Measurements from ENCODE around the gene HPCAL1.
A peak's percentile ranks its signal among the peaks of the same experiment; 100 is the strongest.

HPCAL1 gene

DNA sequence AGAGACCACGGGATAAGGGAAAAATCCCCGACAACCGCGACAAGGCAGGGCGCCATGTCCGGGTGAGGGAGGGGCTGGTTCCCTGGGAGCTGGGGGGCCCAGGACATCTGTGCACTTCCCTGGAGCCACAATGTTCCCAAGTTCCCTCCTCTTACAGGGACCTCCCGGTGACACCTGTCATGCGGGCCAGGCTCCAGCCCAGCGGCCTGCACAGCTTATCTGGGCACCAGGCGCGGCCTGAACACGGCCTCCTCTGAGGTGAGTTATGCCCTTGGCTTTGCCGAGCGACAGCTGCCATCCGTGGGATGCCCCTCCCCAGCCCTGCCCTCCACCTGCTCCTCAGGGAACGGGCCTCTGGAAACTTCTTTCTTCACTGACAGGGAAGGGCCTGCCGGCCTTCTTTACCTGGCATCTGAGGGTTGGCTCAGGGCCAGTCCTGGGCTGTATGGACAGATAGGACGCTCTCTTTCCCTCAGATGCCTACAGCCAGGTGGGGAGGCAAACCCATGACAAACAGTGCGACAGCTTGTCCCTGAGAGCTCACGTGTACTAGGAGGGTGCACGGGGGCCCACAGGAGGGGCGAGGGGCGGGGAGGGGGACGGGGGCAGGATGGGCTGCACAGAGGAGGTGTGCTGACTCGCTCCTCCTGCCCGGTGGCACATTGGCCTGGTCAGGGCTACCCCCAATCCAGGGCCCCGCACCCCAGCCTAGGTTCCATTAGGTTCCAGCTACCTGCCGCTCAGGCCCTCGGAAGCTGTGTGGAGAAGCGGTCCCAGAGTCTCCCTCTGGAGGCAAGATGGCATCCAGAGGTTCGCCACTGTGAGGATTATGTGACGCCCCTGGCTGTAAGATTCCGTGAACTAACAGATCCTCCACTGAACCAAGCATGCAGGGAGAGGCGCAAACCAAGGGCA, 34.9 kb upstream of the HPCAL1 start:
- Histone ChIP-seq H3K4me2 (ENCODE audit: low read length) (no peak overlapping the region), H3K4me3 (ENCODE audit: low read length) (no peak overlapping the region), H3K79me2 (ENCODE audit: control insufficient read depth, insufficient read depth, low read length) (no peaks in the 10 kb centered on the region), H3K27ac (ENCODE audit: low read depth, low read length) (no peak overlapping the region), H4K5ac (ENCODE audit: low read length) (no peak overlapping the region), H2BK15ac (replicated peaks; ENCODE audit: low read depth) (no peak overlapping the region), H3K4me1 (ENCODE audit: control insufficient read depth, low read depth, low read length) (no peaks in the 10 kb centered on the region), H3K18ac (ENCODE audit: low read length) (no peak overlapping the region), H3K56ac (ENCODE audit: low read length) (no peak overlapping the region), H3K79me1 (ENCODE audit: low read length) (no peaks in the 10 kb centered on the region), H3K27me3 (ENCODE audit: insufficient read depth, low read length, poor library complexity) (no peaks in the 10 kb centered on the region), H2BK5ac (ENCODE audit: low read length) (no peak overlapping the region), H3K9ac (ENCODE audit: low read length) (no peak overlapping the region), H4K8ac (ENCODE audit: low read depth, low read length) (no peak overlapping the region), H3K36me3 (ENCODE audit: control insufficient read depth, insufficient read depth, low read length) (no peaks in the 10 kb centered on the region), H3K4ac (ENCODE audit: low read depth, low read length) (no peak overlapping the region), H2AK5ac (ENCODE audit: low read length) (no peak overlapping the region), H3K23ac (ENCODE audit: low read length) (no peak overlapping the region), H2BK120ac (ENCODE audit: low read depth, low read length) (no peak overlapping the region)
- WGBS (ENCODE audit: extremely low coverage, insufficient coverage, low lambda C conversion rate): no CpG with 5 or more reads among the region's 34 CpGs
- peak; percentile 54 for DNase-seq

DNA sequence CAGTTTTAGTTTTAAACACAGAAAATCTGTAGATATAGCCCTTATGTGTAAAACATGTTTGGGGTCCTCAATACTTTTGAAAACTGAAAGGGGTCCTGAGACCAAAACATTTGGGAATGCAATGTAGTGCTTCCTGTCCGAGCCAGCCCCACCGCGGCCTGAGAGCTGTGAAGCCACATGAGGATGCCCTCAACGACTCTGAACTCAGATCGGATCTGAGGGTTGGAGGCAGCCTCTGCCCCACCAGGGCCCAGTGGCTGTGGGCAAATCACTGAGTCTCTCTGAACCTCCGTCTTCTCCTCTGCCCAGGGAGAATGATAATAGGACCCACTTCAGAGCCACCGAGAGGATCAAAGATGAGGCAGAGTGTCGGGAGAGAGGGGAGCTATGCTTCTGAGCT, 33.4 kb upstream of the HPCAL1 start:
- Histone ChIP-seq H3K4ac (ENCODE audit: low read depth, low read length) (no peak overlapping the region), H3K27me3 (ENCODE audit: insufficient read depth, low read length, poor library complexity) (no peaks in the 10 kb centered on the region), H3K18ac (ENCODE audit: low read length) (no peak overlapping the region), H2BK120ac (ENCODE audit: low read depth, low read length) (no peak overlapping the region), H3K4me1 (ENCODE audit: control insufficient read depth, low read depth, low read length) (no peaks in the 10 kb centered on the region), H2BK15ac (replicated peaks; ENCODE audit: low read depth) (no peak overlapping the region), H3K79me1 (ENCODE audit: low read length) (no peaks in the 10 kb centered on the region), H2AK5ac (ENCODE audit: low read length) (no peak overlapping the region), H4K8ac (ENCODE audit: low read depth, low read length) (no peak overlapping the region), H2BK5ac (ENCODE audit: low read length) (no peak overlapping the region), H3K79me2 (ENCODE audit: control insufficient read depth, insufficient read depth, low read length) (no peaks in the 10 kb centered on the region), H3K9ac (ENCODE audit: low read length) (no peak overlapping the region), H3K56ac (ENCODE audit: low read length) (no peak overlapping the region), H3K27ac (ENCODE audit: low read depth, low read length) (no peak overlapping the region), H3K36me3 (ENCODE audit: control insufficient read depth, insufficient read depth, low read length) (no peaks in the 10 kb centered on the region), H3K23ac (ENCODE audit: low read length) (no peak overlapping the region), H3K4me3 (ENCODE audit: low read length) (no peak overlapping the region), H4K5ac (ENCODE audit: low read length) (no peak overlapping the region), H3K4me2 (ENCODE audit: low read length) (no peak overlapping the region)
- no CpG with 5 or more reads among the region's 8 CpGs for WGBS (ENCODE audit: extremely low coverage, insufficient coverage, low lambda C conversion rate)
- no peak for DNase-seq

DNA sequence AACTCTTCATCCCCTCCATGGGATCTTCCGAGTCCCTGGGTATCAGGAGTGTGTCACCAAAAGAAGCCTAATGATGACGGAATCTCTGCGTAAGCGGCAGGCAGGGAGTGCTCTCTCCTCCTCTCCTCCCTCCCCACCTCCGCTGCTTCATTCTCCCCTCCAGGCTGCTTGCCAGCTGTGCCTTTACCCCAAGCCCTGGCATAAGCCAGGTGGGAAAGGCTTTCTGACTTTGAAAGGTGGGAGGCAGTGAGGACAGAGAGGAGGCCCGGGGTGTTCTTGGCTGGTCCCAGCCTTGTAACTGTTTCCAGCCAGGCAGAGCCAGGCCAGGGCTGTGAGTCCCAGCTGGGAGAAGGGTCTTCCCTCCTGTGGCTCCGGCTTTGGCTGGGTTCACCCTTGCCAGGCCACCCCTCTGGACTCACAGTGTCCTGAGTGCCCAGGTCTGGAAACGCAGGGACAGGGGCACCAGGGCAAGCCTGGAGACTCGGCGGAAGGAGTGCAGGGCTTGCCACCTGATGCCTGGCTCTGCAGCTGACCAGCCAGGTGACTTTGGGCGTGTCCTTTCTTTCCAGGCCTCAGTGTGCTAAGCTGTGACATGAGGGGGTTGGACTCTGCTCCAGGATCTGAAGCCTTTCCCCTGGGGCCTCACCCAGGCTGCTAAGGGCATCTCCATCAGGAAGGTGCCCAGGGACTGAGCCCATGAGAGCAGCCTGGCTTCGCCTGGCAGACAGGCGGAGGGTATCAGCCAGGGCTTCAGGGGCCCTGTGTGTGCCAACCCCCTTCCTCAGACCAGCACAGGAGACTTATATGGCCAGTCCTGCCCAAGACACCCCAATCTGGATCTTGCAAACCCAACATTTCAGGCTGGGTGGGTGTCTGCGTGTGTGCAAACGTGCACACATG, 32.7 kb upstream of the HPCAL1 start:
- no peaks in the 10 kb centered on the region for H3K79me1 ChIP-seq (ENCODE audit: low read length)
- H2BK5ac ChIP-seq (ENCODE audit: low read length): no peak overlapping the region
- no peak overlapping the region for H4K5ac ChIP-seq (ENCODE audit: low read length)
- DNase-seq: no peak
- H3K27me3 ChIP-seq (ENCODE audit: insufficient read depth, low read length, poor library complexity): no peaks in the 10 kb centered on the region
- no peaks in the 10 kb centered on the region for H3K79me2 ChIP-seq (ENCODE audit: control insufficient read depth, insufficient read depth, low read length)
- no peak overlapping the region for H3K27ac ChIP-seq (ENCODE audit: low read depth, low read length)
- H2BK120ac ChIP-seq (ENCODE audit: low read depth, low read length): no peak overlapping the region
- H4K8ac ChIP-seq (ENCODE audit: low read depth, low read length): no peak overlapping the region
- H3K4me1 ChIP-seq (ENCODE audit: control insufficient read depth, low read depth, low read length): no peaks in the 10 kb centered on the region
- H3K4ac ChIP-seq (ENCODE audit: low read depth, low read length): no peak overlapping the region
- H3K23ac ChIP-seq (ENCODE audit: low read length): no peak overlapping the region
- no peak overlapping the region for H2AK5ac ChIP-seq (ENCODE audit: low read length)
- H3K18ac ChIP-seq (ENCODE audit: low read length): no peak overlapping the region
- no peak overlapping the region for H3K4me2 ChIP-seq (ENCODE audit: low read length)
- no peak overlapping the region for H3K9ac ChIP-seq (ENCODE audit: low read length)
- no peaks in the 10 kb centered on the region for H3K36me3 ChIP-seq (ENCODE audit: control insufficient read depth, insufficient read depth, low read length)
- no CpG with 5 or more reads among the region's 15 CpGs for WGBS (ENCODE audit: extremely low coverage, insufficient coverage, low lambda C conversion rate)
- H3K56ac ChIP-seq (ENCODE audit: low read length): no peak overlapping the region
- H2BK15ac ChIP-seq (replicated peaks; ENCODE audit: low read depth): no peak overlapping the region
- H3K4me3 ChIP-seq (ENCODE audit: low read length): no peak overlapping the region

DNA sequence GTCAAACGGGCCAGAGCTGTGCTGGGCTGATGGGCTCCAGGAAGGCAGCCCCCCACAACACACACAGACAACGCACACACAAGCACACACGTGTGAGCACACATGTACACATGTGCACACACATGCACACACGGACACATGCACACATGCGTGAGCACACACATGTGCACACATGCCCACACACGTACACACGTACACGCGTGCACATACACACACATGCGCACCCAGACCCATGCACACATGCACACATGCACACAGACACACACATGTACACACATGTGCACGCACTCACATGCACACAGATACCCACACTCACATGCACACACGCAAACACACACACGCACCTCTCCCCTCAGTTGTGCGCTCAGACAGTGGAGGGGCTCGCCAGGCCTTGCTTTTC, 31.2 kb upstream of the HPCAL1 start:
- WGBS (ENCODE audit: extremely low coverage, insufficient coverage, low lambda C conversion rate): no CpG with 5 or more reads among the region's 15 CpGs
- no peak overlapping the region for H3K4me2 ChIP-seq (ENCODE audit: low read length)
- no peaks in the 10 kb centered on the region for H3K36me3 ChIP-seq (ENCODE audit: control insufficient read depth, insufficient read depth, low read length)
- no peaks in the 10 kb centered on the region for H3K79me2 ChIP-seq (ENCODE audit: control insufficient read depth, insufficient read depth, low read length)
- H3K4ac ChIP-seq (ENCODE audit: low read depth, low read length): no peak overlapping the region
- H2BK5ac ChIP-seq (ENCODE audit: low read length): no peak overlapping the region
- H3K23ac ChIP-seq (ENCODE audit: low read length): no peak overlapping the region
- no peak overlapping the region for H3K4me3 ChIP-seq (ENCODE audit: low read length)
- H3K4me1 ChIP-seq (ENCODE audit: control insufficient read depth, low read depth, low read length): no peaks in the 10 kb centered on the region
- no peaks in the 10 kb centered on the region for H3K27me3 ChIP-seq (ENCODE audit: insufficient read depth, low read length, poor library complexity)
- no peak overlapping the region for H2BK15ac ChIP-seq (replicated peaks; ENCODE audit: low read depth)
- H3K9ac ChIP-seq (ENCODE audit: low read length): no peak overlapping the region
- no peak overlapping the region for H3K56ac ChIP-seq (ENCODE audit: low read length)
- no peak for DNase-seq
- H3K79me1 ChIP-seq (ENCODE audit: low read length): no peaks in the 10 kb centered on the region
- no peak overlapping the region for H3K18ac ChIP-seq (ENCODE audit: low read length)
- H4K8ac ChIP-seq (ENCODE audit: low read depth, low read length): no peak overlapping the region
- H2BK120ac ChIP-seq (ENCODE audit: low read depth, low read length): no peak overlapping the region
- H4K5ac ChIP-seq (ENCODE audit: low read length): no peak overlapping the region
- H2AK5ac ChIP-seq (ENCODE audit: low read length): no peak overlapping the region
- H3K27ac ChIP-seq (ENCODE audit: low read depth, low read length): no peak overlapping the region

DNA sequence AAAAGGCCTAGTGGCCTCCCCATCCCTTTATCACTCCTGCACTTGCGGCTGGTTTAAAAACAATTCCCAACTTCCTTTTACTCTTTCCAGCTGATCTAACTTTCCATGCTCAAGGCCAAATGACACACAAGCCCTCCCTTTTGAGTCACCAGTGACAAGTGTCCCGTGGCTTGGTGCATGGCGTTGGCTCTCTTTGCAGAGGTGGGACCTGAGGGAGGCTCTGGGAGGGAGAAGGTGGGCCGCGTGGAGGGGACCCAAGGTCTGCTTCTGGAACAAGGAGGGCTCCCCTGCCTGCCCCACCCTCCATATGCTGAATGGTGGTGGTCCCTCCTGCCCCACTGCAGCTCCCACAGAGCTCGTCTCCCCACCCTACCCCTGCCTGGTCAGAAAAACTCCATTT, 30.8 kb upstream of the HPCAL1 start:
- Histone ChIP-seq H2BK120ac (ENCODE audit: low read depth, low read length) (no peak overlapping the region), H2AK5ac (ENCODE audit: low read length) (no peak overlapping the region), H3K4me3 (ENCODE audit: low read length) (no peak overlapping the region), H3K23ac (ENCODE audit: low read length) (no peak overlapping the region), H3K4ac (ENCODE audit: low read depth, low read length) (no peak overlapping the region), H3K36me3 (ENCODE audit: control insufficient read depth, insufficient read depth, low read length) (no peaks in the 10 kb centered on the region), H3K56ac (ENCODE audit: low read length) (no peak overlapping the region), H3K9ac (ENCODE audit: low read length) (no peak overlapping the region), H3K79me2 (ENCODE audit: control insufficient read depth, insufficient read depth, low read length) (no peaks in the 10 kb centered on the region), H4K8ac (ENCODE audit: low read depth, low read length) (no peak overlapping the region), H2BK5ac (ENCODE audit: low read length) (no peak overlapping the region), H3K18ac (ENCODE audit: low read length) (no peak overlapping the region), H3K4me1 (ENCODE audit: control insufficient read depth, low read depth, low read length) (no peaks in the 10 kb centered on the region), H3K4me2 (ENCODE audit: low read length) (no peak overlapping the region), H3K27me3 (ENCODE audit: insufficient read depth, low read length, poor library complexity) (no peaks in the 10 kb centered on the region), H4K5ac (ENCODE audit: low read length) (no peak overlapping the region), H3K79me1 (ENCODE audit: low read length) (no peaks in the 10 kb centered on the region), H3K27ac (ENCODE audit: low read depth, low read length) (no peak overlapping the region), H2BK15ac (replicated peaks; ENCODE audit: low read depth) (no peak overlapping the region)
- no peak for DNase-seq
- WGBS (ENCODE audit: extremely low coverage, insufficient coverage, low lambda C conversion rate): no CpG with 5 or more reads among the region's 6 CpGs
